Activated naive CD8-positive, alpha-beta T cell treated with anti-CD3 and anti-CD28 coated beads, Interleukin-2, amount 10 ng/mL, durations not matched to agents 7 days and 5 days (primary cell): ENCODE results near the gene KAZALD1. TPM values are rescaled to one million over a fixed set of nuclear protein-coding genes. Genes with fewer than 3 reads are reported as not detected.

Source experiments
- ATAC-seq: fragments of 150-1000 bp; cut with Tn5 transposase; one replicate; pipeline ENCODE4 v1.10.0; 2021; ENCODE audit warnings: low read depth, moderate library complexity
- POLR2A ChIA-PET: fragments of 350-600 bp; sonication (Branson Sonifier 250); formaldehyde crosslinking; loops from one replicate; lab custom pipeline; 2021; ENCODE audit warnings: antibody characterized with exemption; lab: Charles Lee
- DNase-seq: peaks from one replicate; pipeline ENCODE4 v3.0.0; 2021
- H3K27ac Mint-ChIP-seq: one replicate; pipeline ENCODE4 v1.8.0; 2022; ENCODE audit warnings: mild to moderate bottlenecking, mixed read lengths
- H3K27me3 Mint-ChIP-seq: one replicate; pipeline ENCODE4 v1.8.0; 2022; ENCODE audit warnings: mild to moderate bottlenecking, moderate library complexity, mixed read lengths
- H3K36me3 Mint-ChIP-seq: one replicate; pipeline ENCODE4 v1.8.0; 2021; ENCODE audit warnings: mild to moderate bottlenecking, mixed read lengths
- H3K4me1 Mint-ChIP-seq: one replicate; pipeline ENCODE4 v1.8.0; 2021; ENCODE audit warnings: mixed read lengths
- H3K4me3 Mint-ChIP-seq: one replicate; pipeline ENCODE4 v1.8.0; 2022; ENCODE audit warnings: mild to moderate bottlenecking, moderate library complexity, mixed read lengths
- H3K9me3 Mint-ChIP-seq: one replicate; pipeline ENCODE4 v1.8.0; 2021; ENCODE audit warnings: mixed read lengths
- total RNA-seq, 2 experiments: library from RNA; stranded (reverse); gene quantifications; one replicate each; pipeline ENCODE4 v1.2.3, GENCODE V29; 2021

The KAZALD1 gene
- total RNA-seq, 2 experiments from 2014 or later, result not detected

- DNase-seq, result no peak
- Mint-ChIP-seq H3K4me1 (no peaks in the 10 kb centered on the region), H3K36me3 (no peaks in the 10 kb centered on the region), H3K9me3 (no peaks in the 10 kb centered on the region), H3K27me3 (peaks cover 31% of the 10 kb centered on the region), H3K27ac (no peak overlapping the region), H3K4me3 (no peak overlapping the region)
- no peak for ATAC-seq
- POLR2A ChIA-PET, result no interaction called here
Observed at GRCh38 chr10:101110856-101111523, 49.2 kb downstream of the KAZALD1 start.

DNA sequence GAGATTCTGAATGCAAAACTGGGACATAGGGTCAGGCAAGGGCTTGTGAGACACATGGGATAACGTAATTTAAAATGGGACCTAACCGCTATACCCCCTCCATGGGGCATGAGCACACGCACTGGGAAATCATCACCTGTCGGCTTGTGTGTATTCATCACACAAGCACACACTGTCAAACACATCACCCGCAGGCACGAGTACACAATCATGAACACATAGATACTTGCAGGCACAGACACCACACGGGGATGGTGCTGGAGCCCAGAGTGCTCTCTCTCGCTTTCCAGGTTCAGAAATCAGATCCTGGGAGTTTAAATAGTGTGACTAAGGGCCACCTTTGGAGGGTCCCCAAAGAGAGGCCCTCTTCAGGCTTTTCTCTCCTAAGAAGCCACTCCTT lies 49.8 kb downstream of the KAZALD1 start:
- POLR2A ChIA-PET, result no interaction called here
- Mint-ChIP-seq H3K36me3 (no peaks in the 10 kb centered on the region), H3K27ac (no peak overlapping the region), H3K27me3 (peaks cover 31% of the 10 kb centered on the region), H3K9me3 (no peaks in the 10 kb centered on the region), H3K4me1 (no peaks in the 10 kb centered on the region), H3K4me3 (no peak overlapping the region)
- no peak for ATAC-seq
- no peak for DNase-seq

GRCh38 chr10:101112799-101113594 lies 51.2 kb downstream of the KAZALD1 start:
- POLR2A ChIA-PET, result no interaction called here
- H3K9me3 Mint-ChIP-seq, result no peaks in the 10 kb centered on the region
- no peaks in the 10 kb centered on the region for H3K4me1 Mint-ChIP-seq
- no peak for ATAC-seq
- peaks cover 30% of the 10 kb centered on the region for H3K27me3 Mint-ChIP-seq
- DNase-seq, result no peak
- H3K4me3 Mint-ChIP-seq, result no peak overlapping the region
- no peak overlapping the region for H3K27ac Mint-ChIP-seq
- H3K36me3 Mint-ChIP-seq, result no peaks in the 10 kb centered on the region

GRCh38 chr10:101113890-101114403 lies 52.2 kb downstream of the KAZALD1 start:
- H3K27ac Mint-ChIP-seq, result no peak overlapping the region
- POLR2A ChIA-PET, result no interaction called here

GRCh38 chr10:101114646-101115045 lies 52.9 kb downstream of the KAZALD1 start:
- Mint-ChIP-seq H3K4me3 (no peak overlapping the region), H3K9me3 (no peaks in the 10 kb centered on the region), H3K27ac (no peak overlapping the region), H3K36me3 (no peaks in the 10 kb centered on the region), H3K27me3 (peaks cover 33% of the 10 kb centered on the region), H3K4me1 (no peaks in the 10 kb centered on the region)
- DNase-seq (no peak), ATAC-seq (no peak)
- POLR2A ChIA-PET, result no interaction called here

More at GRCh38 chr10:101113890-101114403, 52.2 kb downstream of the KAZALD1 start:
- H3K27me3 Mint-ChIP-seq, result peaks cover 35% of the 10 kb centered on the region
- H3K4me3 Mint-ChIP-seq, result no peak overlapping the region
- ATAC-seq, result no peak
- no peaks in the 10 kb centered on the region for H3K4me1 Mint-ChIP-seq
- no peaks in the 10 kb centered on the region for H3K36me3 Mint-ChIP-seq
- DNase-seq, result no peak
- H3K9me3 Mint-ChIP-seq, result no peaks in the 10 kb centered on the region

Other genes with a start within 250 kb of the KAZALD1 start
- gene SLF2, start 149.0 kb upstream of the KAZALD1 start, total RNA-seq, result 10 to 100 TPM; 45.1 to 46.5 TPM
- 1 to 10 TPM in 1 of 2 experiments, under 1 TPM in 1; 0.54 to 1.2 TPM for gene SEMA4G, start 92.5 kb upstream of the KAZALD1 start, total RNA-seq
- 10 to 100 TPM; 55.1 to 57.1 TPM for gene MRPL43, start 74.5 kb upstream of the KAZALD1 start, total RNA-seq
- 10 to 100 TPM; 10.8 to 11.0 TPM for gene TWNK, start 74.4 kb upstream of the KAZALD1 start, total RNA-seq
- gene LZTS2, start 62.2 kb upstream of the KAZALD1 start, total RNA-seq, result 10 to 100 TPM; 22.0 to 22.4 TPM
- gene PDZD7, start 30.9 kb upstream of the KAZALD1 start, total RNA-seq, result 1 to 10 TPM; 1.1 to 1.4 TPM
- gene SFXN3, start 30.8 kb upstream of the KAZALD1 start, total RNA-seq, result 10 to 100 TPM; 66.1 to 68.6 TPM
- not detected for gene TLX1, start 69.3 kb downstream of the KAZALD1 start, total RNA-seq
- gene LBX1, start 167.5 kb downstream of the KAZALD1 start, total RNA-seq, result not detected